Effector memory CD4-positive, alpha-beta T cell (primary cell): ENCODE measurements around the gene HLA-B.
"Not testable (repeated sequence)": the region's sequence is repeated elsewhere in the genome, so short reads cannot be mapped to it uniquely, and the experiment has no call there.

Source experiments
- DNase-seq, 3 donors: peaks; one replicate each; pipeline ENCODE4 v3.0.0-alpha.2; 2020
- H3K27ac ChIP-seq: 2 replicates; pipeline ENCODE4 v1.7.0; 2013; ENCODE audit warnings: mild to moderate bottlenecking, low read length, moderate library complexity; ENCODE audit not compliant: insufficient read depth, poor library complexity, severe bottlenecking
- H3K27me3 ChIP-seq: replicated peaks from 2 replicates; pipeline ENCODE4 v1.7.0; 2013; ENCODE audit warnings: mild to moderate bottlenecking, low read length; ENCODE audit not compliant: insufficient read depth, control insufficient read depth, poor library complexity, severe bottlenecking
- H3K36me3 ChIP-seq: 2 replicates; pipeline ENCODE4 v1.7.0; 2013; ENCODE audit warnings: mild to moderate bottlenecking, low read length, moderate library complexity; ENCODE audit not compliant: control insufficient read depth, insufficient read depth
- H3K4me1 ChIP-seq: 2 replicates; pipeline ENCODE4 v1.7.0; 2013; ENCODE audit warnings: low read length, mild to moderate bottlenecking; ENCODE audit not compliant: control insufficient read depth, insufficient read depth, poor library complexity, severe bottlenecking
- H3K4me3 ChIP-seq: 2 replicates; pipeline ENCODE4 v1.7.0; 2013; ENCODE audit warnings: low read length, low read depth, mild to moderate bottlenecking; ENCODE audit not compliant: insufficient read depth, poor library complexity, severe bottlenecking
- H3K9me3 ChIP-seq: 2 replicates; pipeline ENCODE4 v1.7.0; 2013; ENCODE audit warnings: mild to moderate bottlenecking, low read length, moderate library complexity; ENCODE audit not compliant: control insufficient read depth

HLA-B gene

DNA sequence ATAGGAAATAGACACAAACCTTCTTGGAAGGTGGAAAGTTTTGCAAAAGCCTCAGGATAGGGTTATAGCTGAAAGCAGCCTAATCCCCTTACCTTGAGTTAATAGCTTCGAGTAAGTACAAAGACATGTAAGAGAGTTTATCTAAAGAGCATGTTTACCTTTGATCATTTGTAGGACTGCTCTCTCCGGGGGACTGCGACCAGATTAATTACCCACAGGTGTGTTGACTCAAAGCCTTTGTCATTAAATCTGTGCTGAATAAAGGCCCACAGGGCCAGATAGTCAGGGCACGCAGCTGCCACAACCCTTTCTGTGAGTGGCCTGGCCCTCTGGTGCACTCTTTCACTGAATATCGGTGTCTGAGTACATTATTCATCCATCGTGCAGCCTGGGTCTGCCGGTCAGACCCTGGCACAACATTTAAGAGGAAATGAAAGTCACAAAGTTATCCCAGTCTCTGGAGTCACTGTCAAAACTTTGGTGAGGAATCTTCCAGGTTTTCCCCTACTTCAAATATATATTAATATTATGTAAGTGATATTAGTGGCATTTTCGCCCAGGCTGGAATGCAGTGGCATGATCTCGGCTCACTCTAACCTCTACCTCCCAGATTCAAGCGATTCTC lies 41.0 kb upstream of the HLA-B start:
- no peak for DNase-seq
- Histone ChIP-seq H3K4me3 (no peak overlapping the region), H3K27ac (no peak overlapping the region), H3K4me1 (peaks cover 21% of the 10 kb centered on the region), H3K9me3 (no peaks in the 10 kb centered on the region), H3K36me3 (no peaks in the 10 kb centered on the region), H3K27me3 (no peaks in the 10 kb centered on the region)

DNA sequence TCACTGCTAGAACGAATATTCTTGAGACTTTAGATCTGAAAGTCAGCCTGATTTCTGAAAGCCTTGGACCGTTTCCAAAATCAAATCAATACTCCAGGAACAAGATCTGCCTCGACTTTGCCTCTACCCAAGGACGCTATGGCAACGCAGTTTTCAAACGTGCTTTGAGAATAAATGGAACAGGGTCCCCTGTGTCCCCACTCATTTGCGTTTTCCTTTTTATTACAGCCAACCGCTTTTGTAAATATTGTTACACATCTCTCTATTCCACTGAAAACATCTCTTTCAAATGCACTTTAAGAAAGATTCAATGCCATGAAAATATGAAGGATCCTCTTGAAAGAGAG lies 40.1 kb upstream of the HLA-B start:
- H3K4me1 ChIP-seq = peaks cover 12% of the 10 kb centered on the region
- not testable (repeated sequence) for H3K4me3 ChIP-seq, H3K9me3 ChIP-seq, H3K36me3 ChIP-seq, H3K27ac ChIP-seq, H3K27me3 ChIP-seq, DNase-seq

DNA sequence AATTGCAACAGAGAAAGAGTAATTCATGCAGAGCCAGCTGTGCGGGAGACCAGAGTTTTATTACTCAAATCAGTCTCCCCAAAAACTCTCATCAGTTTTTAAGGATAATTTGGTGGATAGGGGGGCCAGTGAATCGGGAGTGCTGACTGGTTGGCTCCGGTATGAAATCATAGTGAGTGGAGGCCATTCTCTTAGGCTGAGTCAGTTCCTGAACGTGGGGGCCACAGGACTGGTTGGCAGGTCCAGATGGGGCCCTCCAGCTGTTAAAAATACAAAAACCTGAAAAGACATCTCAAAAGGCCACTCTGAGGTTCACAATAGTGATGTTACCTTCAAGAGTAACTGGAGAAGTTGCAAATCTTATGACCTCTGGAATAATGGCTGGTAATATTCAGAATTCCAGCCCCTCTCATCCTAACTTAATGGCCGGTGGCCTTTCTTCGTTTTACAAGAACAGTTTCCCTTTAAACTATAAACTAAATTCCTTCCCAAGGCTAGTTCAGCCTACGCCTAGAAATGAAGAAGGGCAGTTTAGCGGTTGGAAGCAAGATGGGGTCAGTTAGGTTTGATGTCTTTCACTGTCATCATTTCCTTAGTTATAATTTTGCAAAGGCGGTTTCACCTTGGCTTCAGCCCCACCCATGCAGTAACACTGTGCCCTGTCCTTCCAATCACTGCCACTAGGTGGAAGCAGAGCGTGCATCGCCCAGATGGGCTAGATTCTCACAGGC lies 39.6 kb upstream of the HLA-B start:
- Histone ChIP-seq H3K36me3 (no peaks in the 10 kb centered on the region), H3K4me3 (no peak overlapping the region), H3K27me3 (no peaks in the 10 kb centered on the region), H3K9me3 (no peaks in the 10 kb centered on the region), H3K27ac (no peak overlapping the region), H3K4me1 (peaks cover 7% of the 10 kb centered on the region)
- peak; percentile 68 to 74 (median 72) for DNase-seq

DNA sequence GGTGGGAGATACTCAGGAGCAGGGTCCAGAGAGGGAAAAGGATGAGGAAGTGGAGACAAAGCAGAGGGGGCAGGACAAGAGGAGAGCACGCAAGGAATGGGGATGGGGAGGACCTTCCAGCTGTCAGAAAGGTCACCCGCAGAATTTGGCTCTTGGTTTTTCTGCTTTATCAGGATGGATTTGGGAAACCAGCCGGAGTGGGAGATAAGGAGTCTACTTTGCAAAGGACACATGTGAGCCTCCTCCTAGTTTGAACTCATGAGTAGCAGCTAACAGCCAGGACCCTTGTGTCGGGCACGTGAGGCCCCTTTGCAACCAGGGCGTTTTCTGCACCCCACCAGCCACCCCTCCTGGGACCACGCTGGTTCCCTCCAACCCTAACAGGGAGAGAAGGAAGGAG lies 38.9 kb upstream of the HLA-B start:
- no peak overlapping the region for H3K27ac ChIP-seq

DNA sequence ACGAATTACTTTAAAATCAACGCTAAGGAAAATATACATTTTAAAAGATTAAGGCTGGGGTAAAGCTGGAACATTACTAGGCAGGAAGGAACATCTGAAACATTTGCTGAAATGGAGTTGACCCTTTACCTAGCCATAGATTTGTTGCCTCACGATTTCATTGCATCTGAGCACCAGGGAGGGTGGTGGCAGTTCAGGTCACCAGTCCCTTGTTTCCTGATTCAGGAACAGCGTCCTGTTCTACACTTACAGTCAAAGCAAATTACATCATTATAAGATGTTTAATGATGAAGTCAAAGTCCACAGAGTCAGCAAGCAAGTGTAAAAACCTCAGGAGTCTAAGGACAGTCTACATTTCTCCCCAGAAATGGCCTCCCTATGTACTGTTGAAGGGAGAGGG lies 37.4 kb upstream of the HLA-B start:
- no peak for DNase-seq
- H3K27ac ChIP-seq = no peak overlapping the region
- H3K9me3 ChIP-seq = no peaks in the 10 kb centered on the region
- H3K27me3 ChIP-seq = no peaks in the 10 kb centered on the region
- no peak overlapping the region for H3K4me3 ChIP-seq
- no peaks in the 10 kb centered on the region for H3K4me1 ChIP-seq
- H3K36me3 ChIP-seq = no peaks in the 10 kb centered on the region

More for the DNA sequence above, 38.9 kb upstream of the HLA-B start:
- peaks cover 3% of the 10 kb centered on the region for H3K4me1 ChIP-seq
- H3K4me3 ChIP-seq = no peak overlapping the region
- no peaks in the 10 kb centered on the region for H3K36me3 ChIP-seq
- no peak for DNase-seq
- H3K9me3 ChIP-seq = no peaks in the 10 kb centered on the region
- no peaks in the 10 kb centered on the region for H3K27me3 ChIP-seq

DNA sequence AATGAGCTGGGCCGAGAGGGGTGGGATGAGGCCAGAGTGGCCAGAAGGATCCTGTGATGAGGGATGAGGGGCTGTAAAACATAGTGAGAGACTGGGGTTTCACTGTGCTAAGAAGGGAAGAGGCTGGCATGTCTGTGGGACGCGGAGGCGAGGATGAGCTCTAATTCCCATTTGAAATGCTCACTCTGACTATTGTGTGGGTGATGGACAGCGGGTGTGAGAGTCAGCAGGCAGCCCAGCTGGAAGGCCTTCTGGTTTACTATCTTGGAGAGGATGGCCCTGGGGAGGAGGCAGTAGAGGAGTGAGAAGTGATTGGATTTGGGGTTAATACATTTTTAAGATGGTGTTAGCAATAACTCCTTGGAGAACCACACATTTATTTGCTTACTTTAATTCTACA lies 37.0 kb upstream of the HLA-B start:
- Histone ChIP-seq H3K4me1 (no peaks in the 10 kb centered on the region), H3K27ac (no peak overlapping the region), H3K9me3 (no peaks in the 10 kb centered on the region), H3K27me3 (no peaks in the 10 kb centered on the region), H3K36me3 (no peaks in the 10 kb centered on the region), H3K4me3 (no peak overlapping the region)
- DNase-seq = no peak

DNA sequence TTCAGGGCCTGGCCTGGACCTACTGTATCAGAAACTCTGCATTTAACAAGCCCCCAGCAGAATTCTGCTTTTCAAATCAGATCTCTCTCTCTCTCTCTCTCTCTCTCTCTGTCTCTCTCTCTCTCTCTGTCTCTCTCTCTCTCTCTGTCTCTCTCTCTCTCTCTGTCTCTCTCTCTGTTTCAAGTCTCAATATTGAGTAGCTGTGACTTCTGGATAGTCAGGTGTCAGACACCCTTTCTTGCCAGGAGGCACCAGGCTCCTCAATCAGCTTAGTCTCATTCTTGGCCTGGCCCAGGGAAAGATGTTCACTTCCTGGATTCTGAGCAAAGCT lies 32.8 kb upstream of the HLA-B start:
- DNase-seq, H3K4me3 ChIP-seq, H3K36me3 ChIP-seq: not testable (repeated sequence)

DNA sequence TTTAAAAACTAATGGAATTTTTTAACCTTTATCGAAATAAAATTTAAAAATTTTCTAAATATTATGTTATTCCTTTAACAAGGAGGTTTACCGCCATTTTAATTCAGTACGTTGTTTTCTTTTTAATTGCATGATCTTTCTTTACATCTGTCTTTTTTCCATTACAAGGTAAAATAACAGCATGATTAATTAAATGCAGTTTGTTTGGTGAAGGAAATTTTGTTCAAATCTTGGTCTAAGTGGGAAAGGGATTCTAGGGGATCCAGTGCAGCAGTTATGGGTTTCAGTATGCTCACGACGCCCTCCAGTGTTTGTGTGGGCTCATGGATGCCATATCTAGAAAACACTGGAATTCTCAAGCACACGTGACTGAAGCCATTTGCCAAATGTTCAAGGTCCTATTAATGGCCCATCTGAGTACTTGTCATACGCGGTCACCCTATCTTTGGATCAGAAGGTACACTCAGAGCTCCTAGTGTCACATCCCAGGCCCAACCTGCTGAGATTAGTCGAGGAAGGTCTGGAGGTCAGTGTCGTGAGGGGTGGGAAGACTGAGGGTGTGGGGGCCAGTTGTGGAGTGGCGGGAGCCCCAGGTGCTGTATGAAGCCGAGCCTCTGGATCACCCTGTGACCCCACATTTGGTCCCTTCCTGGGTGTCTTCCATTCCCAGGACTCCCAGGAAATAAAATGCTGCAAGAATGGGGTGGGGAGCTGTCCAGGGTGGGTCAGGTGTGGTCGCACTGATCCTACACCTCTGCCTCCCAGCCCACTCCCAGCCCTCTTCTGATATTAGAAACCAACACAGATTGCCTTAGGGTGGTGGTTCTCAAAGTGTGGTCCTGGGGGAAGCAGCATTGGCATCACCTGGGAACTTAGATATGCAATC lies 32.2 kb upstream of the HLA-B start:
- not testable (repeated sequence) for DNase-seq, H3K4me3 ChIP-seq, H3K36me3 ChIP-seq, H3K9me3 ChIP-seq, H3K27ac ChIP-seq, H3K27me3 ChIP-seq, H3K4me1 ChIP-seq

More for the DNA sequence above, 32.8 kb upstream of the HLA-B start:
- not testable (repeated sequence) for H3K9me3 ChIP-seq, H3K27ac ChIP-seq, H3K27me3 ChIP-seq, H3K4me1 ChIP-seq

DNA sequence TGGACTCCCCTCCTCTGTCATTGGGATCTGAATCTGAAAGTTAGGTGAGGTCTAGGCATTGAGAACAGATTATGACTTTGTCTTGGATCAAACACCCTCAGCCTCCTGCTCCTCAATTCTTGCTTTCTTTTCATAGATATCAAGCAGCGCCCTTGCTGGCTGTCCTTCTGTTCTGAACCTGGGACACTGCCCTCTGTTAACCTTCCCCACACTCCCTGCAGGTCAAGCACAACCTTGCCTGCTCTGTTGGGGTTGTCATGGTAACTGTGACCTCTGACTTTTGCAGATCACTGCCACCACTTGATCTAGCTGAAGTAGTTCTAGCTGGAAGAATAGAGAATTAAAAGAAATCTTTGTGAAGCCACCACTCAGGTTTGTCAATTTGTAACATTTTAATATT lies 30.0 kb upstream of the HLA-B start:
- DNase-seq = no peak
- Histone ChIP-seq H3K4me3 (no peak overlapping the region), H3K27ac (no peak overlapping the region), H3K9me3 (no peaks in the 10 kb centered on the region), H3K36me3 (no peaks in the 10 kb centered on the region), H3K4me1 (no peaks in the 10 kb centered on the region), H3K27me3 (no peaks in the 10 kb centered on the region)

DNA sequence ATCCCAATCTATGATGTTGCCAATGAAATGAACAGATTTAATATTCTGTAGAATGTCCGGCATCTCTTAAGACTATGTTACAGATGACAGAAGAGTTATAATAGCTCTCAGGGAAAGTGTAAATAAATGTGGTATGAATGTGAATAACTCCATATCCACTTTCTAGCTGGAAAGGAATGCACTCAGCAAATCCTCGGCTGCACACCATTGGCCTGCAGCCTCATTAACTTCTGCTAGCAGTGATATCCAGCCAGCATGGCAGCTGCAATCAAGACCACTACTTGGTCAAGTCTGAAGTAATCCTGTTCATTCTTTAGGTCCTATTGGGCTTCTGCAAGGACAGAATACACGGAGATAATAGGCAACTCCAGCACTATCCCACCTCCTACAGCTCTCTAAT lies 29.1 kb upstream of the HLA-B start:
- H3K36me3 ChIP-seq = no peaks in the 10 kb centered on the region
- H3K4me1 ChIP-seq = no peaks in the 10 kb centered on the region
- H3K27ac ChIP-seq = no peak overlapping the region
- H3K27me3 ChIP-seq = no peaks in the 10 kb centered on the region
- DNase-seq = no peak
- H3K9me3 ChIP-seq = no peaks in the 10 kb centered on the region
- no peak overlapping the region for H3K4me3 ChIP-seq
